Measurements from ENCODE around the gene TCEA2. TPM values are rescaled to one million over a fixed set of nuclear protein-coding genes. Genes with fewer than 3 reads are reported as not detected.

Gene TCEA2
- polyA plus RNA-seq, 3 donors = 15.7 to 24.3 (median 16.0) TPM

- no peak overlapping the region for H3K27ac Mint-ChIP-seq
- Histone ChIP-seq H3K9ac (ENCODE audit: insufficient read depth, low read length, poor library complexity, severe bottlenecking) (no peak overlapping the region), H3K36me3 (replicated peaks in 1 of 2; ENCODE audit: control insufficient read depth in 1 of 2, insufficient read depth in 2 of 2, low read length in 2 of 2) (no peaks in the 10 kb centered on the region), H3K27me3 (ENCODE audit: control insufficient read depth in 2 of 2, insufficient read depth in 2 of 2, low read length in 2 of 2) (no peaks in the 10 kb centered on the region), H3K4me1 (ENCODE audit: control insufficient read depth in 1 of 2, insufficient read depth in 2 of 2, low read length in 2 of 2) (peaks cover 0 to under 1% of the 10 kb centered on the region in 2 donors), H2AFZ (ENCODE audit: insufficient read depth, low read depth, low read length, poor library complexity, severe bottlenecking) (no peak overlapping the region), H3K79me2 (ENCODE audit: insufficient read depth, low read length) (no peaks in the 10 kb centered on the region), H3K4me3 (replicated peaks in 1 of 3; ENCODE audit: low read depth in 2 of 3, low read length in 3 of 3) (no peak overlapping the region), H4K20me1 (ENCODE audit: insufficient read depth, low read length) (no peaks in the 10 kb centered on the region), H3K4me2 (replicated peaks; ENCODE audit: extremely low read depth, low read length, poor library complexity, severe bottlenecking) (no peak overlapping the region), H3K9me3 (replicated peaks in 1 of 2; ENCODE audit: control insufficient read depth in 1 of 2, insufficient read depth in 1 of 2, low read length in 2 of 2) (no peaks in the 10 kb centered on the region), H3K27ac (ENCODE audit: low read depth in 1 of 2, low read length in 2 of 2) (no peak overlapping the region)
- H3K4me1 Mint-ChIP-seq = no peaks in the 10 kb centered on the region
- H3K36me3 Mint-ChIP-seq = no peaks in the 10 kb centered on the region
- H3K4me3 Mint-ChIP-seq = no peak overlapping the region
- 91% methylated on average over 3 of the region's 6 CpGs for WGBS (ENCODE audit: insufficient coverage)
- DNase-seq = no peak
- intact Hi-C loops (cut with micrococcal nuclease) = no loop called here
- peaks cover 6 to 13% (median 7%) of the 10 kb centered on the region in 3 donors for H3K27me3 Mint-ChIP-seq (ENCODE audit: low read depth in 3 of 3)
- TF ChIP-seq, protein P1, sequence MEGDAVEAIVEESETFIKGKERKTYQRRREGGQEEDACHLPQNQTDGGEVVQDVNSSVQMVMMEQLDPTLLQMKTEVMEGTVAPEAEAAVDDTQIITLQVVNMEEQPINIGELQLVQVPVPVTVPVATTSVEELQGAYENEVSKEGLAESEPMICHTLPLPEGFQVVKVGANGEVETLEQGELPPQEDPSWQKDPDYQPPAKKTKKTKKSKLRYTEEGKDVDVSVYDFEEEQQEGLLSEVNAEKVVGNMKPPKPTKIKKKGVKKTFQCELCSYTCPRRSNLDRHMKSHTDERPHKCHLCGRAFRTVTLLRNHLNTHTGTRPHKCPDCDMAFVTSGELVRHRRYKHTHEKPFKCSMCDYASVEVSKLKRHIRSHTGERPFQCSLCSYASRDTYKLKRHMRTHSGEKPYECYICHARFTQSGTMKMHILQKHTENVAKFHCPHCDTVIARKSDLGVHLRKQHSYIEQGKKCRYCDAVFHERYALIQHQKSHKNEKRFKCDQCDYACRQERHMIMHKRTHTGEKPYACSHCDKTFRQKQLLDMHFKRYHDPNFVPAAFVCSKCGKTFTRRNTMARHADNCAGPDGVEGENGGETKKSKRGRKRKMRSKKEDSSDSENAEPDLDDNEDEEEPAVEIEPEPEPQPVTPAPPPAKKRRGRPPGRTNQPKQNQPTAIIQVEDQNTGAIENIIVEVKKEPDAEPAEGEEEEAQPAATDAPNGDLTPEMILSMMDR (IDR thresholded peaks at IDR 0.05) = no peak
- no peaks in the 10 kb centered on the region for H3K9me3 Mint-ChIP-seq
These were observed 50.4 kb downstream of the TCEA2 start for GRCh38 chr20:64113444-64113775.

GRCh38 chr20:64113796-64114355, 50.9 kb downstream of the TCEA2 start:
- Mint-ChIP-seq H3K27me3 (ENCODE audit: low read depth in 3 of 3) (peaks cover 5 to 9% (median 6%) of the 10 kb centered on the region in 3 donors), H3K4me3 (no peak overlapping the region), H3K9me3 (no peaks in the 10 kb centered on the region), H3K27ac (no peak overlapping the region), H3K4me1 (no peaks in the 10 kb centered on the region), H3K36me3 (no peaks in the 10 kb centered on the region)
- no peak overlapping the region for H3K27ac ChIP-seq (ENCODE audit: low read depth in 1 of 2, low read length in 2 of 2)
- no peaks in the 10 kb centered on the region for H4K20me1 ChIP-seq (ENCODE audit: insufficient read depth, low read length)
- no peak overlapping the region for H3K9ac ChIP-seq (ENCODE audit: insufficient read depth, low read length, poor library complexity, severe bottlenecking)
- intact Hi-C loops (cut with micrococcal nuclease) = no loop called here
- H2AFZ ChIP-seq (ENCODE audit: insufficient read depth, low read depth, low read length, poor library complexity, severe bottlenecking) = no peak overlapping the region
- no peak for DNase-seq
- no peaks in the 10 kb centered on the region for H3K27me3 ChIP-seq (ENCODE audit: control insufficient read depth in 2 of 2, insufficient read depth in 2 of 2, low read length in 2 of 2)
- H3K9me3 ChIP-seq (replicated peaks in 1 of 2; ENCODE audit: control insufficient read depth in 1 of 2, insufficient read depth in 1 of 2, low read length in 2 of 2) = no peaks in the 10 kb centered on the region
- no peaks in the 10 kb centered on the region for H3K4me1 ChIP-seq (ENCODE audit: control insufficient read depth in 1 of 2, insufficient read depth in 2 of 2, low read length in 2 of 2)
- TF ChIP-seq, protein P1 (IDR thresholded peaks at IDR 0.05) = no peak
- no peaks in the 10 kb centered on the region for H3K79me2 ChIP-seq (ENCODE audit: insufficient read depth, low read length)
- no peak overlapping the region for H3K4me3 ChIP-seq (replicated peaks in 1 of 3; ENCODE audit: low read depth in 2 of 3, low read length in 3 of 3)
- H3K36me3 ChIP-seq (replicated peaks in 1 of 2; ENCODE audit: control insufficient read depth in 1 of 2, insufficient read depth in 2 of 2, low read length in 2 of 2) = no peaks in the 10 kb centered on the region
- WGBS (ENCODE audit: insufficient coverage) = 93% methylated on average over 12 of the region's 13 CpGs
- no peak overlapping the region for H3K4me2 ChIP-seq (replicated peaks; ENCODE audit: extremely low read depth, low read length, poor library complexity, severe bottlenecking)

Data from CD14-positive monocyte (primary cell).